NB4 (cell line): Measurements from ENCODE around the gene PCDHGA3.

ENCODE experiments used
- DNase-seq: peaks from one replicate; pipeline ENCODE4 v3.0.0; 2010; ENCODE audit warnings: low read depth
- H3K4me3 ChIP-seq: one replicate; pipeline ENCODE4 v1.5.1; 2011; ENCODE audit warnings: mild to moderate bottlenecking, low read depth, low read length, moderate library complexity
- CTCF ChIP-seq: IDR thresholded peaks from one replicate; pipeline ENCODE4 v1.5.1; 2012; ENCODE audit warnings: low read depth, low read length
- MAX ChIP-seq: IDR thresholded peaks from 2 replicates; pipeline ENCODE4 v1.6.1; 2011; ENCODE audit warnings: low read depth, low read length
- MYC ChIP-seq: IDR thresholded peaks from 2 replicates; pipeline ENCODE4 v1.6.1; 2011; ENCODE audit warnings: low read depth, low read length
- POLR2A ChIP-seq: IDR thresholded peaks from 2 replicates; pipeline ENCODE4 v1.6.1; 2011; ENCODE audit warnings: mild to moderate bottlenecking; ENCODE audit not compliant: insufficient read length; ENCODE audit errors: extremely low read depth

Gene PCDHGA3

GRCh38 chr5:141319202-141319601 is 24.4 kb upstream of the PCDHGA3 start:
- H3K4me3 ChIP-seq, result peak overlapping the region; percentile 91
- TF ChIP-seq MYC (no peak), POLR2A (no peak), MAX (no peak), CTCF (no peak)
- no peak for DNase-seq

- peak overlapping the region; percentile 91 for H3K4me3 ChIP-seq
- no peak for DNase-seq
- TF ChIP-seq CTCF (no peak), MYC (no peak), MAX (no peak), POLR2A (no peak)
Measured at GRCh38 chr5:141319699-141320098, 23.9 kb upstream of the PCDHGA3 start.

- peak within 1 kb of the TSS; percentile 91 for H3K4me3 ChIP-seq
- TF ChIP-seq MAX (peak; percentile 60), MYC (0 out of 2 replicates have a peak, but pooled peaks have one; percentile 25), CTCF (peak; percentile 68), POLR2A (peak; percentile 97)
- peak; percentile 93 for DNase-seq
Measured at GRCh38 chr5:141320225-141321169, 23.1 kb upstream of the PCDHGA3 start, which contains the start of gene TAF7. Gene TAF7 (minus strand): TSS chr5:141320784. CDS start chr5:141320044, 740 bp downstream.

GRCh38 chr5:141322261-141322660 is 21.4 kb upstream of the PCDHGA3 start:
- no peak for TF ChIP-seq MYC
- no peak for TF ChIP-seq CTCF
- TF ChIP-seq POLR2A, result no peak
- TF ChIP-seq MAX, result no peak
- H3K4me3 ChIP-seq, result no peak overlapping the region

GRCh38 chr5:141326088-141326854 is 17.4 kb upstream of the PCDHGA3 start:
- peak; percentile 68 for TF ChIP-seq CTCF
- no peak for TF ChIP-seq POLR2A
- no peak for TF ChIP-seq MYC
- DNase-seq, result peak; percentile 85
- peak overlapping the region; percentile 78 for H3K4me3 ChIP-seq

More at GRCh38 chr5:141322261-141322660, 21.4 kb upstream of the PCDHGA3 start:
- no peak for DNase-seq
